Kidney (tissue), 14 donors: ENCODE results near the gene RASGRF1. TPM values are rescaled to one million over a fixed set of nuclear protein-coding genes. Genes with fewer than 3 reads are reported as not detected.

Experiments used
- DNase-seq, 5 donors: peaks; one replicate each; pipeline ENCODE4 v3.0.0-alpha.2; 2013 to 2020
- FAIRE-seq: peaks from 2 replicates; lab custom pipeline; 2012; peaks lifted over from hg19 to GRCh38; lab: Jason Lieb, UNC
- H3K27ac ChIP-seq, 2 donors: one replicate each; pipeline ENCODE4 v1.7.0; 2013; ENCODE audit warnings: low read depth in 2 of 2, low read length in 2 of 2, inconsistent platforms in 1 of 2
- H3K27me3 ChIP-seq: one replicate; pipeline ENCODE4 v1.7.1; 2013; ENCODE audit warnings: low read length, inconsistent platforms; ENCODE audit not compliant: control insufficient read depth, insufficient read depth
- H3K36me3 ChIP-seq, 3 donors: one replicate each; pipeline versions ENCODE4 v1.7.0 to v1.7.1; 2013; ENCODE audit warnings: low read length in 3 of 3, control low read depth in 1 of 3, inconsistent platforms in 1 of 3; ENCODE audit not compliant: insufficient read depth in 3 of 3, control insufficient read depth in 2 of 3
- H3K4me1 ChIP-seq, 3 donors: one replicate each; pipeline versions ENCODE4 v1.7.0 to v1.7.1; 2013; ENCODE audit warnings: low read length in 3 of 3, inconsistent platforms in 1 of 3, low read depth in 1 of 3; ENCODE audit not compliant: control insufficient read depth in 2 of 3, insufficient read depth in 2 of 3
- H3K4me3 ChIP-seq, 3 donors: one replicate each; pipeline versions ENCODE4 v1.7.0 to v1.8.1; 2013; ENCODE audit warnings: low read length in 3 of 3, control low read depth in 1 of 3, inconsistent platforms in 1 of 3
- H3K9ac ChIP-seq, 3 donors: one replicate each; pipeline versions ENCODE4 v1.7.0 to v1.7.1; 2013; ENCODE audit warnings: low read length in 3 of 3, control low read depth in 1 of 3, inconsistent platforms in 1 of 3
- H3K9me3 ChIP-seq, 3 donors: one replicate each; pipeline versions ENCODE4 v1.7.0 to v1.7.1; 2013; ENCODE audit warnings: low read length in 3 of 3, control low read depth in 1 of 3, inconsistent platforms in 1 of 3; ENCODE audit not compliant: control insufficient read depth in 2 of 3, insufficient read depth in 1 of 3
- intact Hi-C: fragments of 100-400 bp; cut with DNase I; formaldehyde crosslinking; loops from one replicate; pipeline ENCODE4 v1.11.1; 2022
- polyA plus RNA-seq: library from polyadenylated mRNA; stranded (reverse); fragments of 350-450 nt; fragmentation: Illumina TruSeq; extraction: RNeasy Lipid Tissue Mini Kit (QIAGEN cat#74804); gene quantifications from one replicate; pipeline ENCODE4 v1.2.3, GENCODE V29; 2014; ENCODE audit warnings: low read depth, low replicate concordance; ENCODE audit not compliant: insufficient read depth
- total RNA-seq: library from RNA; stranded (reverse); fragmentation: NEBNext Ultra II Directional; extraction: Animal tissue kit (Norgen Biotek cat#: 25700); gene quantifications from one replicate; pipeline ENCODE4 v1.2.1, GENCODE V29; 2021
- TF ChIP-seq, protein P1 (sequence below): IDR thresholded peaks from 3 replicates; pipeline ENCODE4 v1.5.1; 2012; ENCODE audit warnings: mild to moderate bottlenecking, moderate library complexity, borderline replicate concordance; ENCODE audit not compliant: insufficient read depth; ENCODE audit errors: extremely low read depth
- donor health status: control.
- donor health status: control.
- donor health status: control.
- donor health status: control.
- donor health status: control.
- donor health status: DM: yes; HTN: yes; CAD: no.
- donor health status: Normal renal cell carcinoma (clear cell type).

Gene RASGRF1
- total and polyA plus RNA-seq, 2 donors from 2014 or later = 0.98 to 4.2 TPM

DNA sequence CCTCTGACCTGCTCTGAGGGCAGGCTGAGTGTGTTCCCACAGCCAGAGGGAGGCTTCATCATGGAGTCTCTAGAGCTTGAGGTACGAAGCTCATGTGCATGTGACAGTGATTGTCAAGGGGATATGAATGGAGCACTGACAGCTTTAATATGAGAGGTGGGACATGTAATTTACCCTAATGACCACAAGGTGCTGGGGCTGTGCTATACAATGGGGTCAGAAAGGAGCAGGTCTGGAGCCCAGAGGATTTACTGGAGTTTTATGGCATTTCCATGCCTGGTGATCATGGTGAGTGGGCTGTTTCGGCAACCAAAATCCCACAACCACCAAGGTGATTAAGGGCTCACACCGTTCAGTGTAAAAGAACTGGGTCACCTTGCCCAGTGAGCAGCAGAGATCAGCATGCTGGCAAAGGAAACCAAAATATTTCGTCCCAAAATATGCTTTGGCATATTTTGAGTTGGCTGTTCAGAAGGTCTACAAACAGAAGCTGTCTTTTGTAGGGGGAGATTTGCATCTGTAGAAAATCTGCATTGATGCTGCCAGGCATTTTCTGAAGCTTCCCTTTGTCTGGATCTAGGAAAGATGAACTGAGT, 40.1 kb upstream of the RASGRF1 start:
- no peak for DNase-seq
- H3K4me1 ChIP-seq = no peaks in the 10 kb centered on the region
- H3K4me3 ChIP-seq = no peak overlapping the region
- no peaks in the 10 kb centered on the region for H3K27me3 ChIP-seq
- peaks cover 0 to 22% (median 0%) of the 10 kb centered on the region in 3 donors for H3K9me3 ChIP-seq
- intact Hi-C loops = no loop called here
- no peak overlapping the region for H3K27ac ChIP-seq
- no peak overlapping the region for H3K9ac ChIP-seq
- FAIRE-seq = no peak
- TF ChIP-seq, protein P1, sequence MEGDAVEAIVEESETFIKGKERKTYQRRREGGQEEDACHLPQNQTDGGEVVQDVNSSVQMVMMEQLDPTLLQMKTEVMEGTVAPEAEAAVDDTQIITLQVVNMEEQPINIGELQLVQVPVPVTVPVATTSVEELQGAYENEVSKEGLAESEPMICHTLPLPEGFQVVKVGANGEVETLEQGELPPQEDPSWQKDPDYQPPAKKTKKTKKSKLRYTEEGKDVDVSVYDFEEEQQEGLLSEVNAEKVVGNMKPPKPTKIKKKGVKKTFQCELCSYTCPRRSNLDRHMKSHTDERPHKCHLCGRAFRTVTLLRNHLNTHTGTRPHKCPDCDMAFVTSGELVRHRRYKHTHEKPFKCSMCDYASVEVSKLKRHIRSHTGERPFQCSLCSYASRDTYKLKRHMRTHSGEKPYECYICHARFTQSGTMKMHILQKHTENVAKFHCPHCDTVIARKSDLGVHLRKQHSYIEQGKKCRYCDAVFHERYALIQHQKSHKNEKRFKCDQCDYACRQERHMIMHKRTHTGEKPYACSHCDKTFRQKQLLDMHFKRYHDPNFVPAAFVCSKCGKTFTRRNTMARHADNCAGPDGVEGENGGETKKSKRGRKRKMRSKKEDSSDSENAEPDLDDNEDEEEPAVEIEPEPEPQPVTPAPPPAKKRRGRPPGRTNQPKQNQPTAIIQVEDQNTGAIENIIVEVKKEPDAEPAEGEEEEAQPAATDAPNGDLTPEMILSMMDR = no peak
- H3K36me3 ChIP-seq = no peaks in the 10 kb centered on the region

DNA sequence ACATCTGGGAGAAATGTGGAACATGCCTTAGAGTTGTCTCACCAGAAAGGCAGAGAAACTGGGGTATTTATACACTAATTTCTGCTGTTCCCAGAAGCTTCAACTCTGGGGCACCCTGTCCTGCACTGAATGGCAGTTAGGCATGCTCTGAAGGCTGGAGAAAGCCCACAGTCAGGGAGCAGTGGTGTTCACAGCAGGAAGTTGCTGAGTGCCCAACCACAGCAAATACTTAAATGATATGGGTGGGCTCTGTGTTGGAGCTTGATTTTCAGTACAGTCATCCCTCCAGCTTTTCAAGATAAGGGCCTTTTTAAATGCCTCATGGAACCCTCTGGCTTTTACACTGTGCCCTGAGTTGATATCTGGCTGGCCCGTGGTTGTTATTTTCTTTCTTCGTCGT, 38.7 kb upstream of the RASGRF1 start:
- Histone ChIP-seq H3K4me3 (no peak overlapping the region), H3K27me3 (no peaks in the 10 kb centered on the region), H3K9me3 (peaks cover 0 to 22% (median 0%) of the 10 kb centered on the region in 3 donors), H3K4me1 (no peaks in the 10 kb centered on the region), H3K9ac (no peak overlapping the region), H3K36me3 (no peaks in the 10 kb centered on the region), H3K27ac (no peak overlapping the region)
- DNase-seq (no peak), FAIRE-seq (no peak)
- TF ChIP-seq, protein P1 = no peak
- intact Hi-C loops = no loop called here

DNA sequence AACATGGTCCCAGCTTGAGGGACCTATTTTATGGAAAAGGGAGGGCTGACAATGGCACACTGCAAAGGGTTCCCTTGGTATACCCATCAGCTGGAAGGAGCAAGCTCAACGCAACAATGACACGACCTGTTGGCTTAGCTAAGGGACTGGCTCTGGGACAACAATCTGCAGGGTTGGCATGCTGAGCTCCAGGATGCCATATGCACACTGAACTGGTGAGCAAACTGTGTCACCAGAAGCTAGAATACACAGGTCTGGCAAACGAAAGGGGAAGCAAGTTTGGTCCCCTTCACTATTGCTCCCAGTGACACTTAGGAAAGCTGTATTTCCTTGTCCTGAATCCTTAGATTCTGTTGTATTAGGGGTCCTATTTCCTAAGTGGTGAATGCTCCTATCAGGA, 38.0 kb upstream of the RASGRF1 start:
- H3K9ac ChIP-seq = no peak overlapping the region
- intact Hi-C loops = no loop called here
- no peak overlapping the region for H3K4me3 ChIP-seq
- FAIRE-seq = no peak
- H3K9me3 ChIP-seq = peaks cover 0 to 22% (median 0%) of the 10 kb centered on the region in 3 donors
- TF ChIP-seq, protein P1 = no peak
- no peaks in the 10 kb centered on the region for H3K36me3 ChIP-seq
- no peaks in the 10 kb centered on the region for H3K4me1 ChIP-seq
- H3K27me3 ChIP-seq = no peaks in the 10 kb centered on the region
- H3K27ac ChIP-seq = no peak overlapping the region
- no peak for DNase-seq

DNA sequence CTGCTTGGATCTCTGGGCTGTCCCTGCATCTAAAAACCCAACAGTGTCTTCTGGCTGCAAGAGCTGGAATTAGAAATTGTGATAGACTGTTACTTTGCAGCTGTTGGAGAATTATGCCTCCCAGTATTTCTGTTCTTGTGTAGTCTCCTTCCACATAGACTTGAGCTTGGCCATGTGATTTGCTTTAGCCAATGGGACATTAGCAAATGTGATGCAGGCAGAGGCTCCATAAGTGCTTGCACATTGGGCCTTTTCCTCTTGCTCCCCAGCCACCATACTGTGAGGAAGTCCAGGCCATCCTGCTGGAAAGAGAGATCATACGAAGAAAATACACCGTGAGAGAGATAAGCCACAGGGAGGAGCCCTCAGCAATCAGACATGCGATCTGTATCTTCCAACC, 33.8 kb upstream of the RASGRF1 start:
- DNase-seq = no peak
- intact Hi-C loops = no loop called here
- no peaks in the 10 kb centered on the region for H3K36me3 ChIP-seq
- no peak overlapping the region for H3K9ac ChIP-seq
- no peaks in the 10 kb centered on the region for H3K27me3 ChIP-seq
- no peaks in the 10 kb centered on the region for H3K4me1 ChIP-seq
- no peak overlapping the region for H3K4me3 ChIP-seq
- H3K9me3 ChIP-seq = peaks cover 0 to 4% (median 0%) of the 10 kb centered on the region in 3 donors
- no peak overlapping the region for H3K27ac ChIP-seq
- FAIRE-seq = no peak
- TF ChIP-seq, protein P1 = no peak
